ENCODE data around the gene MAMDC2.
"Not testable (repeated sequence)": the region's sequence is repeated elsewhere in the genome, so short reads cannot be mapped to it uniquely, and the experiment has no call there.

The MAMDC2 gene

GRCh38 chr9:70145981-70146380 is 102.3 kb downstream of the MAMDC2 start:
- no peak for DNase-seq
- in situ Hi-C loops (cut with HindIII; ENCODE audit: low pct_ligation_motif_present, low pct_unique_long_range_greater_than_20kb, low sequenced_read_pairs), result no loop called here

GRCh38 chr9:70147196-70147595 is 103.5 kb downstream of the MAMDC2 start:
- in situ Hi-C loops (cut with HindIII; ENCODE audit: low pct_ligation_motif_present, low pct_unique_long_range_greater_than_20kb, low sequenced_read_pairs), result no loop called here
- DNase-seq, result no peak

- no peak for DNase-seq
- in situ Hi-C loops (cut with HindIII; ENCODE audit: low pct_ligation_motif_present, low pct_unique_long_range_greater_than_20kb, low sequenced_read_pairs), result no loop called here
These were observed 104.0 kb downstream of the MAMDC2 start for GRCh38 chr9:70147651-70148050.

GRCh38 chr9:70152350-70152749 is 108.7 kb downstream of the MAMDC2 start:
- DNase-seq, result no peak
- in situ Hi-C loops (cut with HindIII; ENCODE audit: low pct_ligation_motif_present, low pct_unique_long_range_greater_than_20kb, low sequenced_read_pairs), result no loop called here

GRCh38 chr9:70156729-70157128 is 113.1 kb downstream of the MAMDC2 start:
- in situ Hi-C loops (cut with HindIII; ENCODE audit: low pct_ligation_motif_present, low pct_unique_long_range_greater_than_20kb, low sequenced_read_pairs), result no loop called here
- no peak for DNase-seq

- in situ Hi-C loops (cut with HindIII; ENCODE audit: low pct_ligation_motif_present, low pct_unique_long_range_greater_than_20kb, low sequenced_read_pairs), result no loop called here
- no peak for DNase-seq
These were observed 116.0 kb downstream of the MAMDC2 start for GRCh38 chr9:70159630-70160029.

GRCh38 chr9:70160686-70161600 is 117.3 kb downstream of the MAMDC2 start:
- no peak for DNase-seq
- in situ Hi-C loops (cut with HindIII; ENCODE audit: low pct_ligation_motif_present, low pct_unique_long_range_greater_than_20kb, low sequenced_read_pairs), result no loop called here

- DNase-seq, result no peak
- in situ Hi-C loops (cut with HindIII; ENCODE audit: low pct_ligation_motif_present, low pct_unique_long_range_greater_than_20kb, low sequenced_read_pairs), result no loop called here
These were observed 121.5 kb downstream of the MAMDC2 start for GRCh38 chr9:70165006-70165602.

GRCh38 chr9:70168521-70168920 is 124.9 kb downstream of the MAMDC2 start:
- in situ Hi-C loops (cut with HindIII; ENCODE audit: low pct_ligation_motif_present, low pct_unique_long_range_greater_than_20kb, low sequenced_read_pairs), result no loop called here
- DNase-seq, result no peak

- DNase-seq, result no peak
- in situ Hi-C loops (cut with HindIII; ENCODE audit: low pct_ligation_motif_present, low pct_unique_long_range_greater_than_20kb, low sequenced_read_pairs), result no loop called here
These were observed 125.6 kb downstream of the MAMDC2 start for GRCh38 chr9:70169222-70169621.

- no peak for DNase-seq
- in situ Hi-C loops (cut with HindIII; ENCODE audit: low pct_ligation_motif_present, low pct_unique_long_range_greater_than_20kb, low sequenced_read_pairs), result no loop called here
These were observed 126.6 kb downstream of the MAMDC2 start for GRCh38 chr9:70170151-70170790.

- in situ Hi-C loops (cut with HindIII; ENCODE audit: low pct_ligation_motif_present, low pct_unique_long_range_greater_than_20kb, low sequenced_read_pairs), result no loop called here
- DNase-seq, result no peak
These were observed 128.9 kb downstream of the MAMDC2 start for GRCh38 chr9:70172532-70172931.

- DNase-seq, result no peak
- in situ Hi-C loops (cut with HindIII; ENCODE audit: low pct_ligation_motif_present, low pct_unique_long_range_greater_than_20kb, low sequenced_read_pairs), result no loop called here
These were observed 133.5 kb downstream of the MAMDC2 start for GRCh38 chr9:70177121-70177520.

- no peak for DNase-seq
- in situ Hi-C loops (cut with HindIII; ENCODE audit: low pct_ligation_motif_present, low pct_unique_long_range_greater_than_20kb, low sequenced_read_pairs), result no loop called here
These were observed 149.1 kb downstream of the MAMDC2 start for GRCh38 chr9:70192707-70193106.

GRCh38 chr9:70195456-70195855 is 151.8 kb downstream of the MAMDC2 start:
- in situ Hi-C loops (cut with HindIII; ENCODE audit: low pct_ligation_motif_present, low pct_unique_long_range_greater_than_20kb, low sequenced_read_pairs), result no loop called here
- no peak for DNase-seq

- no peak for DNase-seq
- in situ Hi-C loops (cut with HindIII; ENCODE audit: low pct_ligation_motif_present, low pct_unique_long_range_greater_than_20kb, low sequenced_read_pairs), result no loop called here
These were observed 153.8 kb downstream of the MAMDC2 start for GRCh38 chr9:70197216-70198044.

- DNase-seq; in situ Hi-C loops (cut with HindIII; ENCODE audit: low pct_ligation_motif_present, low pct_unique_long_range_greater_than_20kb, low sequenced_read_pairs): not testable (repeated sequence)
These were observed 161.1 kb downstream of the MAMDC2 start for GRCh38 chr9:70204743-70205142.

- in situ Hi-C loops (cut with HindIII; ENCODE audit: low pct_ligation_motif_present, low pct_unique_long_range_greater_than_20kb, low sequenced_read_pairs), result no loop called here
- DNase-seq, result no peak
These were observed 161.8 kb downstream of the MAMDC2 start for GRCh38 chr9:70205366-70206020.

All from ACHN (cell line).